ENCODE measurements around the gene PLEKHJ1. TPM values are rescaled to one million over a fixed set of nuclear protein-coding genes. Genes with fewer than 3 reads are reported as not detected.
A peak's percentile ranks its signal among the peaks of the same experiment; 100 is the strongest.

PLEKHJ1 gene
- total and polyA plus RNA-seq, 2 of the 13 experiments (the other 11 are each of a cell fraction or from before 2014, with no cell fraction given) = 70.5 to 130 TPM

DNA sequence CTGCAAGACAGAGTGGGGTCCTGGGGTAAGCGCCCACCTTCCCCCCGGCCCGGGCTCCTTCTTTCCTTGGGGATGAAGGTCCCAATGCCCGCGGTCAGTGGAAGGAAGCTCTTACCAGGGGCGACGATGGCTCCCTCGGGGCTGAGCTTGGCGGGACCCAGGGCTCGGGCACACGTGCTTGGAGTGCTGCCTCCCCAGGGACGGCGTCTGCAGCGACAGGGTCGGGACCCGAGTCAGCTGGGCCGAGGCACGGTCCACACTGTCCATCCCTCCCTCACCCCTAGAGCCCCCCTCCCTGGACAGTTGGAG lies 16.6 kb upstream of the PLEKHJ1 start (continued):
- TF ChIP-seq, protein P1, sequence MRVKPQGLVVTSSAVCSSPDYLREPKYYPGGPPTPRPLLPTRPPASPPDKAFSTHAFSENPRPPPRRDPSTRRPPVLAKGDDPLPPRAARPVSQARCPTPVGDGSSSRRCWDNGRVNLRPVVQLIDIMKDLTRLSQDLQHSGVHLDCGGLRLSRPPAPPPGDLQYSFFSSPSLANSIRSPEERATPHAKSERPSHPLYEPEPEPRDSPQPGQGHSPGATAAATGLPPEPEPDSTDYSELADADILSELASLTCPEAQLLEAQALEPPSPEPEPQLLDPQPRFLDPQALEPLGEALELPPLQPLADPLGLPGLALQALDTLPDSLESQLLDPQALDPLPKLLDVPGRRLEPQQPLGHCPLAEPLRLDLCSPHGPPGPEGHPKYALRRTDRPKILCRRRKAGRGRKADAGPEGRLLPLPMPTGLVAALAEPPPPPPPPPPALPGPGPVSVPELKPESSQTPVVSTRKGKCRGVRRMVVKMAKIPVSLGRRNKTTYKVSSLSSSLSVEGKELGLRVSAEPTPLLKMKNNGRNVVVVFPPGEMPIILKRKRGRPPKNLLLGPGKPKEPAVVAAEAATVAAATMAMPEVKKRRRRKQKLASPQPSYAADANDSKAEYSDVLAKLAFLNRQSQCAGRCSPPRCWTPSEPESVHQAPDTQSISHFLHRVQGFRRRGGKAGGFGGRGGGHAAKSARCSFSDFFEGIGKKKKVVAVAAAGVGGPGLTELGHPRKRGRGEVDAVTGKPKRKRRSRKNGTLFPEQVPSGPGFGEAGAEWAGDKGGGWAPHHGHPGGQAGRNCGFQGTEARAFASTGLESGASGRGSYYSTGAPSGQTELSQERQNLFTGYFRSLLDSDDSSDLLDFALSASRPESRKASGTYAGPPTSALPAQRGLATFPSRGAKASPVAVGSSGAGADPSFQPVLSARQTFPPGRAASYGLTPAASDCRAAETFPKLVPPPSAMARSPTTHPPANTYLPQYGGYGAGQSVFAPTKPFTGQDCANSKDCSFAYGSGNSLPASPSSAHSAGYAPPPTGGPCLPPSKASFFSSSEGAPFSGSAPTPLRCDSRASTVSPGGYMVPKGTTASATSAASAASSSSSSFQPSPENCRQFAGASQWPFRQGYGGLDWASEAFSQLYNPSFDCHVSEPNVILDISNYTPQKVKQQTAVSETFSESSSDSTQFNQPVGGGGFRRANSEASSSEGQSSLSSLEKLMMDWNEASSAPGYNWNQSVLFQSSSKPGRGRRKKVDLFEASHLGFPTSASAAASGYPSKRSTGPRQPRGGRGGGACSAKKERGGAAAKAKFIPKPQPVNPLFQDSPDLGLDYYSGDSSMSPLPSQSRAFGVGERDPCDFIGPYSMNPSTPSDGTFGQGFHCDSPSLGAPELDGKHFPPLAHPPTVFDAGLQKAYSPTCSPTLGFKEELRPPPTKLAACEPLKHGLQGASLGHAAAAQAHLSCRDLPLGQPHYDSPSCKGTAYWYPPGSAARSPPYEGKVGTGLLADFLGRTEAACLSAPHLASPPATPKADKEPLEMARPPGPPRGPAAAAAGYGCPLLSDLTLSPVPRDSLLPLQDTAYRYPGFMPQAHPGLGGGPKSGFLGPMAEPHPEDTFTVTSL (CRISPR knock-in tag; IDR thresholded peaks at IDR 0.05; ENCODE audit: borderline replicate concordance) = no peak
- TF ChIP-seq TMF1 (CRISPR knock-in tag; IDR thresholded peaks at IDR 0.05; ENCODE audit: low read depth) = no peak

DNA sequence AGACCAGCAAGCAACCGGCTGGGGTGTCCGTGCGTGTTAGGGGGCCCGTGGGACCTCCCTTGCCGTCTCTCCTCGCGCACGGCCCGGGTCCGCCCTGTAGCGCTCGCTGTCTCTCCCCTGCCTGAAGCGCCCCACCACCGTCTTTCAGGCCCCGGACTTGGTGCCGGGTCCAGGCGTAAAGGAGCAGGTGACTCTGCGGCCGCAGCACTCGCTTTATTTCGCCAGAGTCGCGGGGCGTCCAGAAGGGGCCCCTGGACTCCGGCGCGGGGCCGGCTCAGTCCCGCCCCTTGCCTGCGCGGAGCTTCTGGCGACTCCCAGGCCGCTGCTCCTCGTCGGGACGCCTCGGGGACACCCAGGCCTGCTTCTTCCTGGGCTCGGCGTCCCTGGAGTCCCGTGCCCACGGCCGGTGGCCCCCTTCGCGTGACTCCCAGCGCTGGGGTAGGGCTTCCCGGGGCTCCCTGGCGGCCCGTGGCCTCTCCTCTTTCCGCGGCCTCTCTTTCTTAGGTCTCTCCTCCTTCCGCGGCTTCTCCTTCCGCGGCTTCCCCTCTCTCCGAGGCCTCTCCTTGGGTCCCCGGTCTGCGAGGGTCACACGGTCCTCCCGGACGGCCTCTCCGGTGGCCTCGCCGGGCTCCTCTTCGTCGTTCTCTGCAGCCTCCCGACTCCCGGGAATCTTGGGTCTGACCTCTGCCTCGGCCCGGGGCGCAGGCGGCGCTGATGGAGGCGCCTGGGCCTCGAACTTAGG lies 16.1 kb upstream of the PLEKHJ1 start:
- Histone ChIP-seq H3K9me3 (ENCODE audit: low read length) (no peaks in the 10 kb centered on the region), H3K36me3 (replicated peaks in 1 of 2; ENCODE audit: control insufficient read depth in 1 of 2, insufficient read depth in 2 of 2, low read length in 2 of 2) (peaks cover 0 to 5% of the 10 kb centered on the region in 2 experiments; a peak in 1 of 5 replicates), H3K9ac (ENCODE audit: insufficient read depth, low read depth, low read length) (peak overlapping the region; percentile 64), H2AFZ (ENCODE audit: low read length) (no peak overlapping the region), H3K4me3 (replicated peaks in 1 of 3; ENCODE audit: insufficient read depth in 1 of 3, low read depth in 2 of 3, low read length in 3 of 3) (peak overlapping the region; percentile 41 to 67 (median 49)), H4K20me1 (ENCODE audit: insufficient read depth, low read length) (no peaks in the 10 kb centered on the region), H3K27ac (ENCODE audit: extremely low read length, insufficient read depth, low read length) (no peak overlapping the region), H3K4me2 (ENCODE audit: low read depth, low read length) (peak overlapping the region; percentile 85), H3K79me2 (ENCODE audit: insufficient read depth, low read length) (no peaks in the 10 kb centered on the region), H3K4me1 (ENCODE audit: insufficient read depth, low read length) (peaks cover 34% of the 10 kb centered on the region), H3K27me3 (ENCODE audit: control insufficient read depth in 1 of 2, insufficient read depth in 2 of 2, low read length in 2 of 2) (peaks cover 0 to 2% of the 10 kb centered on the region in 2 experiments; a peak in 2 of 5 replicates)
- BruUV-seq (replicated peaks) = no TSS peak
- ChIA-PET POLR2A (interaction anchor here (0.7 to 2.3 kb wide), 5 partner anchors 9 to 17 kb away, joined by 4 to 9 read pairs (median 4); partner anchors contain the start of gene PLEKHJ1), CTCF (ENCODE audit: low intra/inter-chr PET ratio, low total read pairs) (interaction anchor here (1.4 to 1.9 kb wide), 3 partner anchors 21 to 64 kb away, joined by 3 to 12 read pairs (median 4); no protein-coding TSS in a partner anchor)
- ATAC-seq (peak; percentile 34), FAIRE-seq (no peak), DNase-seq (ENCODE audit: low spot score) (no peak)
- WGBS (ENCODE audit: low lambda C conversion rate) = 32% methylated on average over 56 of the region's 74 CpGs
- intact Hi-C loops (cut with micrococcal nuclease; ENCODE audit: unreplicated experiment) (no loop called here), in situ Hi-C loops (cut with HindIII; ENCODE audit: extremely low pct_ligation_motif_present, low pct_unique_long_range_greater_than_20kb) (no loop called here)
- no peak for TF ChIP-seq ZNF589 (CRISPR knock-in tag; conservative IDR thresholded peaks at IDR 0.05)
- TF ChIP-seq HES4 (CRISPR knock-in tag; IDR thresholded peaks at IDR 0.05; ENCODE audit: borderline replicate concordance) = 0 out of 2 replicates have a peak, but pooled peaks have one; percentile 4
- peak; percentile 4 for TF ChIP-seq AGO1 (IDR thresholded peaks at IDR 0.05; ENCODE audit: low read depth, low read length, poor library complexity, severe bottlenecking)
- TF ChIP-seq HOXA3 (CRISPR knock-in tag; IDR thresholded peaks at IDR 0.05) = no peak
- TF ChIP-seq SSRP1 (CRISPR knock-in tag; IDR thresholded peaks at IDR 0.05) = no peak
- TF ChIP-seq ZNF670 (CRISPR knock-in tag; IDR thresholded peaks at IDR 0.05; ENCODE audit: borderline replicate concordance) = 0 out of 2 replicates have a peak, but pooled peaks have one; percentile 13
- TF ChIP-seq, protein P2, sequence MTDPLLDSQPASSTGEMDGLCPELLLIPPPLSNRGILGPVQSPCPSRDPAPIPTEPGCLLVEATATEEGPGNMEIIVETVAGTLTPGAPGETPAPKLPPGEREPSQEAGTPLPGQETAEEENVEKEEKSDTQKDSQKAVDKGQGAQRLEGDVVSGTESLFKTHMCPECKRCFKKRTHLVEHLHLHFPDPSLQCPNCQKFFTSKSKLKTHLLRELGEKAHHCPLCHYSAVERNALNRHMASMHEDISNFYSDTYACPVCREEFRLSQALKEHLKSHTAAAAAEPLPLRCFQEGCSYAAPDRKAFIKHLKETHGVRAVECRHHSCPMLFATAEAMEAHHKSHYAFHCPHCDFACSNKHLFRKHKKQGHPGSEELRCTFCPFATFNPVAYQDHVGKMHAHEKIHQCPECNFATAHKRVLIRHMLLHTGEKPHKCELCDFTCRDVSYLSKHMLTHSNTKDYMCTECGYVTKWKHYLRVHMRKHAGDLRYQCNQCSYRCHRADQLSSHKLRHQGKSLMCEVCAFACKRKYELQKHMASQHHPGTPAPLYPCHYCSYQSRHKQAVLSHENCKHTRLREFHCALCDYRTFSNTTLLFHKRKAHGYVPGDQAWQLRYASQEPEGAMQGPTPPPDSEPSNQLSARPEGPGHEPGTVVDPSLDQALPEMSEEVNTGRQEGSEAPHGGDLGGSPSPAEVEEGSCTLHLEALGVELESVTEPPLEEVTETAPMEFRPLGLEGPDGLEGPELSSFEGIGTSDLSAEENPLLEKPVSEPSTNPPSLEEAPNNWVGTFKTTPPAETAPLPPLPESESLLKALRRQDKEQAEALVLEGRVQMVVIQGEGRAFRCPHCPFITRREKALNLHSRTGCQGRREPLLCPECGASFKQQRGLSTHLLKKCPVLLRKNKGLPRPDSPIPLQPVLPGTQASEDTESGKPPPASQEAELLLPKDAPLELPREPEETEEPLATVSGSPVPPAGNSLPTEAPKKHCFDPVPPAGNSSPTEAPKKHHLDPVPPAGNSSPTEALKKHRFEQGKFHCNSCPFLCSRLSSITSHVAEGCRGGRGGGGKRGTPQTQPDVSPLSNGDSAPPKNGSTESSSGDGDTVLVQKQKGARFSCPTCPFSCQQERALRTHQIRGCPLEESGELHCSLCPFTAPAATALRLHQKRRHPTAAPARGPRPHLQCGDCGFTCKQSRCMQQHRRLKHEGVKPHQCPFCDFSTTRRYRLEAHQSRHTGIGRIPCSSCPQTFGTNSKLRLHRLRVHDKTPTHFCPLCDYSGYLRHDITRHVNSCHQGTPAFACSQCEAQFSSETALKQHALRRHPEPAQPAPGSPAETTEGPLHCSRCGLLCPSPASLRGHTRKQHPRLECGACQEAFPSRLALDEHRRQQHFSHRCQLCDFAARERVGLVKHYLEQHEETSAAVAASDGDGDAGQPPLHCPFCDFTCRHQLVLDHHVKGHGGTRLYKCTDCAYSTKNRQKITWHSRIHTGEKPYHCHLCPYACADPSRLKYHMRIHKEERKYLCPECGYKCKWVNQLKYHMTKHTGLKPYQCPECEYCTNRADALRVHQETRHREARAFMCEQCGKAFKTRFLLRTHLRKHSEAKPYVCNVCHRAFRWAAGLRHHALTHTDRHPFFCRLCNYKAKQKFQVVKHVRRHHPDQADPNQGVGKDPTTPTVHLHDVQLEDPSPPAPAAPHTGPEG (CRISPR knock-in tag; IDR thresholded peaks at IDR 0.05) = no peak
- no peak for TF ChIP-seq HMGA1 (CRISPR knock-in tag; conservative IDR thresholded peaks at IDR 0.05)
